Right lobe of liver (tissue), 6 donors: ENCODE measurements around the gene NAA50. TPM values are rescaled to one million over a fixed set of nuclear protein-coding genes. Genes with fewer than 3 reads are reported as not detected.

Experiments
- ATAC-seq, 4 donors: fragments of 200-7000 bp; cut with Tn5 transposase; one replicate each; pipeline ENCODE4 v1.9.1; 2020; ENCODE audit warnings: mild to moderate bottlenecking in 4 of 4, moderate library complexity in 4 of 4
- DNase-seq, 3 donors: peaks; one replicate each; pipeline ENCODE4 v3.0.0-alpha.2; 2020
- H3K27ac ChIP-seq, 3 donors: fragments of 200-600 bp; one replicate each; pipeline ENCODE4 v1.8.0; 2022
- H3K27me3 ChIP-seq, 2 donors: fragments of 200-600 bp; one replicate each; pipeline ENCODE4 v1.8.0; 2022
- H3K36me3 ChIP-seq, 4 donors: fragments of 200-600 bp; sonication (generic) in 1 of 4; one replicate each; pipeline versions ENCODE4 v1.5.1 to v1.8.0; 2017 to 2022; ENCODE audit warnings: control low read depth in 1 of 4
- H3K4me1 ChIP-seq, 4 donors: fragments of 200-600 bp; sonication (generic) in 1 of 4; one replicate each; pipeline versions ENCODE4 v1.5.1 to v1.8.0; 2017 to 2022; ENCODE audit warnings: control low read depth in 1 of 4
- H3K4me3 ChIP-seq, 3 donors: fragments of 200-600 bp; one replicate each; pipeline ENCODE4 v1.8.0; 2022
- H3K9me3 ChIP-seq, 4 donors: fragments of 200-600 bp; sonication (generic) in 1 of 4; one replicate each; pipeline versions ENCODE4 v1.5.1 to v1.8.0; 2017 to 2022; ENCODE audit warnings: control low read depth in 1 of 4
- POLR2A ChIP-seq: fragments of 450-650 bp; IDR thresholded peaks from one replicate; pipeline ENCODE4 v1.6.1; 2017; ENCODE audit warnings: antibody characterized with exemption, mild to moderate bottlenecking
- WGBS: methylation state at CpG from one replicate; pipeline ENCODE4 v1.1.6; 2018; ENCODE audit warnings: low coverage, low lambda C conversion rate; ENCODE audit not compliant: insufficient coverage; ENCODE audit errors: missing lambda C conversion rate; 5-methylcytosine and 5-hydroxymethylcytosine counted together
- intact Hi-C, 2 donors: fragments of 100-400 bp; cut with DNase I; formaldehyde crosslinking; loops; one replicate each; pipeline versions ENCODE4 v1.11.2 to v1.14.1; 2022
- long read RNA-seq: library from polyadenylated mRNA; unstranded; transcript quantifications from one replicate; pipeline ENCODE4 v2.0.0, GENCODE V29; 2019
- total RNA-seq, 6 experiments: library from RNA; depleted of rRNA in 2 of 6; stranded (reverse); fragments of >200 nt in 2 of 6; fragmentation: NEBNext Ultra II Directional in 3 of 6; extraction: Animal tissue kit (Norgen Biotek cat#: 25700) in 3 of 6; gene quantifications; one replicate each; pipeline versions ENCODE4 v1.1.0 to v1.2.4, GENCODE V29; 2016 to 2023
- TF ChIP-seq, protein P1 (sequence below), 4 donors: fragments of 200-600 bp in 3 of 4; fragments of 450-650 bp in 1 of 4; IDR thresholded peaks; one replicate each; pipeline versions ENCODE4 v1.5.1 to v1.8.0; 2016 to 2022; ENCODE audit warnings: antibody characterized with exemption in 4 of 4, mild to moderate bottlenecking in 2 of 4
- donor health status: DM: no; HTN: yes; CAD: no.
- donor health status: DM: no; HTN: no; CAD: no.
- donor health status: DM: no; HTN: no; CAD: no.
- donor health status: DM: no; HTN: yes; CAD: no.
- donor health status: DM: no; HTN: yes; CAD: no.

NAA50 gene
- 100 to 1,000 TPM in 2 of 6 experiments, 10 to 100 TPM in 4; 56.1 to 130 (median 60.9) TPM for total RNA-seq
- long read RNA-seq, full-length matches to known transcripts, result 5 of 6 reads
- long read RNA-seq, partial matches to known transcripts, result 0 of 6 reads
- long read RNA-seq, other reads (novel, unspliced or antisense), result 1 of 6 reads

DNA sequence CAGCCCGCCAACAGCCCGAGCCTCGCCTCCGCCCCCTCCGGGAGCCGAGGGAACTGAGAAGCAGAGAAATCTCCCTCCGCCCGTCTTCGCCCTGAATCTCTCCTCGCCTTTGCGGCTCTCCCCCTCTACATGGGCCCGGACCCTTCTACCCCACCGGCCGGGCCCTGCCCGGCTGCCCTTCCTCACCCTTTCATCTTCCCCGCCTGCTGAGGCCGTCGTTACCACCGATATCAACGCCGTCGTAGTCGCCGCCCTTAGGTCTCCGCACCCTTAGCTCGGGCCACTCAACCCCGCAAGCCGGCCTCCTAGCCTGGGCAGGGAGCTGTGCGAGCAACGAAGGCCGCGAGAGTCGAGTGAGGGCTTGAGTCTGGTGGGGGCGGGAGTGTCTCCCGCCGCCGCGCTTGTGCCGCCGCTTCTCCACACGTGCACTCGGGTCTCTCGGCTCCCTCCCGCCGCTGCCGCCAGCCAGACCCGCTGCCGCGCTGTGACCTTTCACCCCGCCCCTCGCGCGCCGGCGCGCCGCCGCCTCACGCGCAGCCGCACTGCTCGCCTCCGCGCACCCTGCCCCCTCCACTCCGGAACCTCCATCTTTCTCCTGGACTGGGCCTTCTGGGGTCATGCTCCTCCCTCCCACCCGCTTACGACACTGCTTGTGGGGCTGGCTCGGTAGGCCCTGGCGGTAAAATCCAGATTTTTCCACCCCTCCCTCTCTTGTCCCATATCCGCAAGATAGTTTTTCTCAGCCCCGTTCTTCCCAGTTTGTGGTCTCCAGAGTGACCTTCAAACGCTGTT lies at the start of gene NAA50:
NAA50 (minus strand) TSS at position 494 of the 792 bp plus-strand sequence; CDS start at position 194, 300 bp downstream.
- 0% methylated on average over 18 of the region's 72 CpGs for WGBS
- Histone ChIP-seq H3K9me3 (no peaks in the 10 kb centered on the region), H3K27ac (peak within 1 kb of the TSS; percentile 93 to 99 (median 94)), H3K27me3 (no peaks in the 10 kb centered on the region), H3K36me3 (no peaks in the 10 kb centered on the region), H3K4me3 (peak within 1 kb of the TSS; percentile 75 to 89 (median 83)), H3K4me1 (peaks cover 0 to 55% (median 17%) of the 10 kb centered on the region in 4 donors)
- intact Hi-C loops, result no loop called here
- TF ChIP-seq, protein P1, sequence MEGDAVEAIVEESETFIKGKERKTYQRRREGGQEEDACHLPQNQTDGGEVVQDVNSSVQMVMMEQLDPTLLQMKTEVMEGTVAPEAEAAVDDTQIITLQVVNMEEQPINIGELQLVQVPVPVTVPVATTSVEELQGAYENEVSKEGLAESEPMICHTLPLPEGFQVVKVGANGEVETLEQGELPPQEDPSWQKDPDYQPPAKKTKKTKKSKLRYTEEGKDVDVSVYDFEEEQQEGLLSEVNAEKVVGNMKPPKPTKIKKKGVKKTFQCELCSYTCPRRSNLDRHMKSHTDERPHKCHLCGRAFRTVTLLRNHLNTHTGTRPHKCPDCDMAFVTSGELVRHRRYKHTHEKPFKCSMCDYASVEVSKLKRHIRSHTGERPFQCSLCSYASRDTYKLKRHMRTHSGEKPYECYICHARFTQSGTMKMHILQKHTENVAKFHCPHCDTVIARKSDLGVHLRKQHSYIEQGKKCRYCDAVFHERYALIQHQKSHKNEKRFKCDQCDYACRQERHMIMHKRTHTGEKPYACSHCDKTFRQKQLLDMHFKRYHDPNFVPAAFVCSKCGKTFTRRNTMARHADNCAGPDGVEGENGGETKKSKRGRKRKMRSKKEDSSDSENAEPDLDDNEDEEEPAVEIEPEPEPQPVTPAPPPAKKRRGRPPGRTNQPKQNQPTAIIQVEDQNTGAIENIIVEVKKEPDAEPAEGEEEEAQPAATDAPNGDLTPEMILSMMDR (IDR thresholded peaks at IDR 0.05), result peak in 1 of 4 donors; percentile 8
- TF ChIP-seq POLR2A, result peak; percentile 89
- peak; percentile 80 to 90 (median 87) for ATAC-seq
- peak; percentile 95 to 96 (median 95) for DNase-seq

DNA sequence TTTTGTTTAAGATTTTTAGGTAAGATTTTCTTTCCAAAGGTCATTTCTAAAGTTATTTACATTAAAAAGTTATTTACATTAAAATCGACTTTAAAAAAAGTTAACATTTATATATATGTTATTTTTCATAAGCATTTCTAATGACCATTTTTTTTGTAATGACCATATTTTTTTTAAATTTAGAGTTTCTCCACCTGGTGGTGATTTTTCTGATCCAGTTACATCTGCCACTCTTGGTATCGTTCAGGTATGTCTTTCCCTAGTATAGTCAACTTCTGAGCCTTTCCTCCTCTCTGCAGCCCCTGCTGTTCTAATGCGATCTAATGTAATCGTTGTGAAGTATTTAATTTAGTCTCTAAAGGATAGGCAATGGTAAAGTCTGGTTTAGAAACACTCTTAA lies 49.6 kb upstream of the NAA50 start:
- Histone ChIP-seq H3K4me1 (no peaks in the 10 kb centered on the region), H3K27ac (no peak overlapping the region), H3K36me3 (peaks cover 2 to 49% (median 20%) of the 10 kb centered on the region in 4 donors), H3K27me3 (no peaks in the 10 kb centered on the region), H3K4me3 (no peak overlapping the region), H3K9me3 (no peaks in the 10 kb centered on the region)
- DNase-seq (no peak), ATAC-seq (no peak)
- 84% methylated on average over 4 of the region's 4 CpGs for WGBS
- intact Hi-C loops, result no loop called here
- no peak for TF ChIP-seq POLR2A
- TF ChIP-seq, protein P1 (IDR thresholded peaks at IDR 0.05), result peak in 1 of 4 donors; percentile 7

DNA sequence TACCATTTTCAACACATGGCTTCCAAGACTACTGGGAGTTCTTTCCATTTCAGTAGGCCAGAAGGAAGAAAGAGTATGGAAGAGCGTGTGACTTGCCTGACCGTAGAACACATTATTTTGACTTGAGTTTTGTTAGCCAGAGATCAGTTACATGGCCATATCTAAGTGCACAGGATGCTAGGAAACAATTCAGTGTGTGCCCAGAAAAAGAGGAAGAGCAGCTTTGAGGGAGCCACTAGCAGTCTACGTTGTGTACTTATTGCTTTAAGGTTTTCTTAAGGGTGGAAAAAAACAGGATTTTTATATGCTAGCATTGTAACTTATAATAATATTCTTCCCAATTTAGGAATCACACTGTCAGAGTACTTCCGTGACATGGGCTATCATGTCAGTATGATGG lies 48.5 kb upstream of the NAA50 start:
- no peak for ATAC-seq
- Histone ChIP-seq H3K4me1 (no peaks in the 10 kb centered on the region), H3K4me3 (no peak overlapping the region), H3K27ac (no peak overlapping the region), H3K36me3 (peaks cover 0 to 42% (median 21%) of the 10 kb centered on the region in 4 donors), H3K9me3 (no peaks in the 10 kb centered on the region), H3K27me3 (no peaks in the 10 kb centered on the region)
- TF ChIP-seq POLR2A, result no peak
- TF ChIP-seq, protein P1 (IDR thresholded peaks at IDR 0.05), result no peak
- intact Hi-C loops, result no loop called here
- DNase-seq, result no peak
- 84% methylated on average over 4 of the region's 4 CpGs for WGBS

DNA sequence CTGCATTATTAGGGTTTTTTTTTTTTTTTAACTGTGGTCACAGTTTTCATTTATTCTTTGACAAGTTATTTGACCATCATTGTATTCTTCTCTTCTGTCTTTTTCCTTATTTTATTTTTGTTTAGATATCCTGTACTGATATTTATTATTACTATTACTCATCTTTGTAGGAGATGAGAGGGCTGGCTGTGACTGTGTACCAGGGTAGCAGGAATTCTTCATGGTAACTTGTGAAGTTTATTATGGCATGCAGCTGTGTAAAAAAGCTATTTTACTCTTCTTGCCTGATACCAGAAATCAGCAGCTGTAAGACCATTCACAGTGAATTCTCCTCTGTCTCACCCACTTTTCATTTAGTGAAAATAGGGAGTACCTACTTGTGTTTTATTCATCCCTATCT lies 45.3 kb upstream of the NAA50 start:
- Histone ChIP-seq H3K27me3 (no peaks in the 10 kb centered on the region), H3K4me1 (no peaks in the 10 kb centered on the region), H3K4me3 (no peak overlapping the region), H3K27ac (no peak overlapping the region), H3K9me3 (no peaks in the 10 kb centered on the region), H3K36me3 (peaks cover 0 to 49% (median 16%) of the 10 kb centered on the region in 4 donors)
- TF ChIP-seq POLR2A, result no peak
- TF ChIP-seq, protein P1 (IDR thresholded peaks at IDR 0.05), result no peak
- no peak for ATAC-seq
- intact Hi-C loops, result no loop called here
- no peak for DNase-seq
